Measurements from ENCODE around the gene PHLDB2.

PHLDB2 gene

DNA sequence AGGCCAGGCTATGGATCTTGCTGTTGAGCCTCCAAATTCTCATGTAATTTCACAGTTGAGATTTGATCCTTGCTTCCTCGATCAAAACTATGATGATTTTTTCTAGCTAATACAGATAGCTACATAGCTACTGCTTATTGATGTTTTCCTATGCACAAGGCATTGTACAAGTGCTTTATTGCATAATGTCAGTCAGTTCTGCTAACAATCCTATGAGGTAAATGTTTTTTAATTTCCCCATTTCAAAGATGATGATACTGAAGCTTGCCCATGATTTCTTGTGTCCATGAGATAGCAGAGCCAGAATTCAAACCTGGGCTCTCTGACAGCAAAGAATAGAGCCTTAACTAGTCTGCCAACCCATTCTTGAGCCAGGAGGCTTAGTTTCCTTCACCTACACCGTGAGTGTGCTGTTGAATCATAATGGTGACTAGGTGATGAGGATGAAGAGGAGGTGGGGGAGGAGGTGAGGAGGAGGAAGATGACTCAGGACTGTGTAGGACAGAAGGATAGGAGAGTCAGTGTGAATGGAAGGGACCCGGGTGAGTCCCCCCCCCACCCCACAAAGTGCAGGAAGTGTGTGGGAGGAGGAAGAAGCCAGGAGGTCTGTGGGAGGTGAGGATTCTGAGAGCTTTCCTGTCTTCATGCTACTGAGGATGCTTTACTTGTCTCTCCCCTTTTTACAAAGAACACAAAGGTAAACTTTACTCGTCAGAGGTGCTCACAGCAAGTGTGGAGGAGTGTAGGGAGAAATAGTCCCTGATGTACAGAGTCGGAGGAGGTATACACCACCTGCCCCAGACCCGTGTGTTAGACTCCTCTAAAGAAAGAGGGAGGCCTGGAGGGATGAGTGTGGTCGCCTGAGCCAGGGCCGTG, 143.3 kb downstream of the PHLDB2 start:
- DNase-seq = no peak

DNA sequence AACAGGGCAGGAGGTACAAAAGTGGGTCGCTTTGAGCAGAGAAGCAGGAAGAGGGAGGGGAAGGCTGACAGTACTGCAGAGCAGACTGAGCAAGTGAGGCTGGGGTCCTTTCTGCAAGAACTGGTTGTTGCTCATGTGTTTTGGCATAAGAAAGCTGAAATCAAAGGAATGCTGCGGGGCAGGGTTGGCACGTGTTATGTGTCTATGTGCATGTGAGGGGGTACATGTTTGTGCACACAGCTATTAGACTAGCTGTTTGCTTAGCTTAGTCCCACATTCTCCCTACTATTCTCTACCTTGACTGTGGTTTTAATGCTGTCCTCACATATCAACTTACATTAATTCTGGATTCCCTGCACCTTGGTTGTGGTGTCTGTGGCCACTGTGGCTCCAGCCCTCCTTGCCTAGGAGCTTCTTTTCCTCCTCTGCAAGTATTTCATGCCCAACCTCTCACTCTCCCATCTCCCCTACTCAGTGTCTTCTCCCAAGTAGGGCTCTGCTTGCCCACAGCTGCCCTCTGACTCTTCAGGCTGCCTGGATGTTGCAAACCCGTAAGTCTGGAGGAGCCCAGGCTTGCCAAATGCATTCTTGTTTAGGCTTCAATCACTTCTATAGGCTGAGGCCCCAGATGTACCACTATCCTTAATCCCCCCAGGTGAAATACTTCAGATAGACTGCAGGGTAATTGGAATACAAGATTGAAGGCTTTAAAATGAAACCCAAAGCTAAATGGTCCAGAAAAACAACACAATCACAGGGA, 144.4 kb downstream of the PHLDB2 start:
- no peak for DNase-seq

DNA sequence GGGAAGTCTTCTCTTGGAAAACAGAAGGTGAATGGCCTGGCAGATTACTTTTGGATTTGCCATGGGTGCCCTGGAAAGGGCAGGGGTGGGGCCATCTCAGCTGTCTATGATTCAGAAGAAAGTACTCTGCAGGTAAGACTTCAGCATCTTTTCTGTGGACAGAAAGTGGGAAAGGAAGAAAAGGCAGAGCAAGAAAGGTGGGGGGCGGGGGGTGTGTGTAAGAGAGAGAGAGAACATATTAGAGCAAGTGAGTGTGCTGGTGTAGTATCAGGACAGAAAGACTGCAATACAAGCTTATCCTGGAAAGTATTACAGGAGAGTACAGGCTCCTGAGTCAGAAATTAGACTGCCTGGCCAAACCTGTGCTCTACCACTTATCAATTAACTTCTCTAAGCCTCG, 145.1 kb downstream of the PHLDB2 start:
- no peak for DNase-seq

DNA sequence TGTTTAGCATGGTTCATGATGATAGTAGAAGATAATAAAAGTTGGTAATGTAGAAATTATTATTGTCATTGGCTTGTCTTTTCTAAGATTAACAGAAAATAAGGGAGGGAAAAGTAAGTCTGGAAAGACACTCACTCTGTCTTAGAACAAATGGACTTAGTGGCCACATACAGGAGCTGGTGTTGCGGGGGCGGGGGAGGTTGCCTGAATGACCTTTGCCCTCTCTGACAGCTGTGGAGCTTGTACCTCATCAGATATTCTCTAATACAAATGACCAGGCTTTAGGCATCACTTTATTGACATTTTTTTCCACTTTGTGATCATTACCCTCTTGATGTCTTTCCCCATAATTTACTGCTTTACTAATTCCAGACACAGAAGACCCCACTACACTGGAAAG, 145.6 kb downstream of the PHLDB2 start:
- no peak for DNase-seq

DNA sequence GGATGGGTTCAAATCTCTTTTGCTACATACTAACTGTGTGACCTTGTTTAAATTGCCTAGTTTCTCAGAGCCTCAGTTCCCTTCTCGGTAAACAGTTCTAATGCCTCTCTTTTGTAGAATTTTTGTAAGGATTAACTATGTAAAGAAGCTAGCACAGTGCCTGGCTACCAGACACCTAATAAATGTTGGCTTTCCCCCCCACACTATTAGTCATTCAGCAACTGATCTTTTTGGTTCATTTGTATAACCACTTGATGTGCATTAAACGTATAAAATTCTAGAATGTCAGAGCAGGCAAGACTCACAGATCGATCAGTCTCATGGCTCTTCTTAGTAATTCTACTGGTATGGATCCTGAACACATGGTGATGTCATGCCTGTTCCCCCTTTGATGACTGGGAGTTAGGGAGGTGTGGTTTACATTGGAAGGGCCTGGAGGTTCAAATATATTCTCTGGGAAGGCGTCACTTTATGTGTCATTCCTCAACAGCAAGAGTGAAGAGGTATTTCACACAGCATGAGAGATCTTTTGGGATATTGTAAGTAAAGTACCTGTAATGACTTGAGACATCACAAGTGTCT, 146.1 kb downstream of the PHLDB2 start:
- no peak for DNase-seq

DNA sequence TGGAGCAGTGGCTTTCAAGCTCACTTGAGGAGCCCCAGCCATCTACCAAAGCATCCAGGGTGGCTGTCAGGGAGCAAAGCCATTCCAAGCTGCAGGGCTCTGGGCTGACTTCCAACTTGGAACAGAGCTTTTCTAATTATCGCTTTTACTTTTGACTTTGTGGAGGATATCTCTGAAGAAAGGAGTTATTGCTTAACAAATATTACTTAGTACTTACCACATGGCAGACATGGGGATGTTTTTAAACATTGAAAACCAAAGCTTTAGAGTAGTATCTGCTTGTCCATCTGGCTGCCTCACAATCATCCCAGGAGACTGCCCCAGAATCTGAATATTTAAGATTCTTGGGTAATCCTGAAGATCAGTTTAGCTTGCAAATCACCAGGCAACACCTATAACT, 148.6 kb downstream of the PHLDB2 start:
- DNase-seq = no peak

DNA sequence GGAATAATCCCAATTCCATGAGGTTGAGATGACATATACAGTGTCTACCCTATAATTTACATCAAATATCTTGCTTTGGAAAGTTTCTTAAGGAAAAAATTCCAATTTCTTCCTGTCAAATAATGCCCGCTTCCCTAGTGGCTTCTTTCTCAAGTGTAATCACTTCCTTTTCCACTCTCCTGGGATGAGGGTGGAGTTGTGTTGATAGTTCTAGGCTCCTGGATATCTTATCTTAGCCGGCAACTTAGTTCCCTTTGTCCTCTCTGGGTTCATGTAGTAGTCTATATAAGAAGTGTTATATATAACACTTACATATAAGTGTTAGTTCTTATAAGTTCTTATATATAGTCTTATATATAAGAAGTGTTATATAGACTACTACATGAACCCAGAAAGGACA, 150.6 kb downstream of the PHLDB2 start:
- DNase-seq = no peak

DNA sequence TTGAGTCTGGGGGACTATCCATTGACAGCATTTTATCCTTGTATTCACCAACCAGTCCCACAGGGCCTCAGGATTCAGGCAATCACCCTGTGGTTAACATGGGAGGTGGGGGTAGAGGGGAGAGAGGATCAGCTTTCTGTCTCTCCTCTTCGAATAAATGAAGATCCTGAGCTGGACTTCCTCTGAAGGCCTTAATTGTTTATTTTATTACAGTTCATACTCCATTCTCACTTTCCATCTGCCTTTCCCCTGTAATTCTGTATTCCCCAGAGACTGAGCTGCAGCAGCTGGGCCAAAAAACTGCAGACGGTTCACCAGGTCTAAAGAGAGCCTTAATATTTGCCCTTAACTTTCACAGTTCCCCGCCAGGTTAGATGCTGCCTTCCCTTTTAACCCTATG, 151.6 kb downstream of the PHLDB2 start:
- no peak for DNase-seq

DNA sequence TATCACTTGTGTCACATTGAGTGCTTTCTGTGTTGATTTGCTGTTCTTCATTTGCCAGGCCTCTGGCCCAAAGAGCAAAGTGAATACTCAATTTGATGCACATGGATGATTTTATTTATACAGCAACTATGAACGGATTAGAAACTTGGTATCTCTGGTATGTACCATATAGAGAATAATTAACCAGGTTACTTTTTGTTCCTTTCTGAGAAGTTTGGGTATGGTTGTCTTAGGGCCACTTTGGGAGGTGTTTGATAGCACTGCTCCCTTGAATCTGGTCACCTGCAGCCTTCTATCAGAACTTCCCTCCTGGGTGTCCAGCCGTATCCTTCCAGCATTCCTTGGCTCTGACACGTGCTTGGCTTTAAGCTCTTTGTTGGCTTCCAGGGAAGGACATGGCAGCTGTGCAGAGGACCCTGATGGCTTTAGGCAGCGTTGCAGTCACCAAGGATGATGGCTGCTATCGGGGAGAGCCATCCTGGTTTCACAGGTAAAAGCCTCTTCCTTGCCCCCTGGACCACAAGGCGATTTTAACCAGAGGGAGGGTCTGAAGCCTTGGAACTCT, 152.4 kb downstream of the PHLDB2 start:
- DNase-seq = no peak

DNA sequence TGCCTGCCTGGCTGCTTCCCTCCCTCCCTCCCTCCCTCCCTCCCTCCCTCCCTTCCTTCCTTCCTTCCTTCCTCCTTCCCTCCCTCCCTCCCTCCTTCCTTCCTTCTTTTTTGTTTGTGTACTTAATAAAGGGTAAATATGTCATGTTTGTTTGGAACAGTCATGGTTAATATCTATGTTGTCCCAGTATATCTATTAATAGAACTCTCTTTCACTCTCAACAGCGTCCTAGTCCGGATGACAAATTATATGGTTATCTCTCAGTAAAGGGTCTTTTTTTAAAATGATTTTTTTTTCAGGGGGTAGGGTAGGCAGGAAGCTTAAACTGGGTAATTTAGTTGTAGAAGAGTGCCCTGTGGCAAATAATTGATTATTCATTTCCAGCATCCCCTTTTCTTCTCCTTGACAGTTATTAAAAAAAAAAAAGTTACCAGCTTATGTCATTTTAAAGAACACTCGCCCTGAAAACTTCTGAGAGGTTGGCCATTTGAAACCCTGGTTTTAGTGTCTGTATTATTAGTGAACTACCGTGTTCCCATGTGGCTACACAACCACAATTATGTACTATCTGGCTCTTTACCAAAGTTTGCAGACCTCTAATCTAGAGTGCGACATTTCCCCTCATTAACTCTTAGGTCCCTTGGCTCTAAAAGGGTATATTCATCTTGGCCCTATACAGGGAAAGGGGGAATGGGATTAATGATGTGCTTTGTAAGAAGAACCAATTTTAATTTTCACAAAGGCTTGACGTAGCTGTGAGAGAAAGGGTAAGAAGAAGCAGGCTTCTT, 153.3 kb downstream of the PHLDB2 start:
- no peak for DNase-seq

DNA sequence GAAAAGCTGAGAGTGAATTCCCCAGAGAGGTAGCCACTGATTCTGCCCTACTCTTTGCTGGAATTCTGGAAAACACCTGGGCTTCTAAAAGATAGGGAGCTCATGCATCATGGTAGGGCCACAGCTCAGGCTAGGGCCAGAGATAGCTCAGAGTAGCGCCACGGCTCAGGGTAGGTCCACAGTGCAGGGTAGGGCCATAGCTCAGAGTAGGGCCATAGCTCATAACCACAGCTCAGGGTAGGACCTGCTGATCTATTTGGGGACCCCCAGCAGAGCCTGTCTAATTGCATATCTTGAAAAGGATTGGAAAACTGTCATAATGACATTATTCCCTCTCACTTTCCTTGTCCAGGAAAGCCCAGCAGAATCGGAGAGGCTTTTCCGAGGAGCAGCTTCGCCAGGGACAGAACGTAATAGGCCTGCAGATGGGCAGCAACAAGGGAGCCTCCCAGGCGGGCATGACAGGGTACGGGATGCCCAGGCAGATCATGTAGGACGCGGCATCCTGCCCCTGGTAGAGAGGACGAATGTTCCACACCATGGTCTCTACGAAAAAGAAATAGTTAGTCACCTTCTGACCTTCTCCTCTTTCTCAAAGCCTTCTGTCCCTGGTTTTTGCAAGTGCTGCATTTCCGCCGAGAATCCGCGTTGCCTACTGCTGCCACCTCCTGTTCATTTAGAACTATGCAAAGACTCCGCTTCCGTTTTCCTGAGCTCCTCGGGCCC, 154.2 kb downstream of the PHLDB2 start:
- peak; percentile 62 for DNase-seq

DNA sequence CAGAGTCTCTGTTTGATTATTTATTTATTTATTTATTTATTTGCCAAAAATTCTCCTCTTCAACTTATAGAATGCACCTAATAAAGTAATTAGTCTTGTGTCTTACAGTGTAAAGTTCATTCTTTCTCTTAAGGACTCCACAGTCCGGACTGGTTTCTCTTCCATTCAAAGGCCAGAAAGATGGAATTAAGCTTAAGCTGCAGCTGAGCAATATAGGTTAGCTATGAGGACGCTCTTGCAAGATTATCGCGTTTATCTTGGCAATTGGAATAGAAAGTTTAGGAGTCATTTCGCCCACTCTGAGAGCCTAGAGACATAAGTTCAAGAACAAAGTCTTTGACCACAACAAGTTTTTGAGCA, 154.7 kb downstream of the PHLDB2 start:
- no peak for DNase-seq

DNA sequence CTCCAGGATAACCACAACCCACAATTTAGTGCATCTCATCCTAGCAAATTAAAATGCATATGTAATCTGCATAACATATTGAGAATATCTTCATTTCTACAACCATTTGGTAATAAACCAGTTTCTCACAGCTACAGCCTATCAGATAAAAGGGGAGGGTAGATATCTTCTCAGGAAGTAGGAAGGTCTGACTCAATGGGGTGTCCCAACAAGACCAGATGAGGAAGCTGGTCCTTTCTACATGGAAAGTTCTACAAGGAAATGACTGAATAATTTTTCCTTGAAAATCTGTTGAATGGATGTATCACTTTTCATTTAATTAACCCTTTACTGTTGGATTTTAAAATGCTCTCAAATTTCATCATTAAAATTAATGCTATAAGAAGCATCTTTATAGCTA, 158.0 kb downstream of the PHLDB2 start:
- no peak for DNase-seq

DNA sequence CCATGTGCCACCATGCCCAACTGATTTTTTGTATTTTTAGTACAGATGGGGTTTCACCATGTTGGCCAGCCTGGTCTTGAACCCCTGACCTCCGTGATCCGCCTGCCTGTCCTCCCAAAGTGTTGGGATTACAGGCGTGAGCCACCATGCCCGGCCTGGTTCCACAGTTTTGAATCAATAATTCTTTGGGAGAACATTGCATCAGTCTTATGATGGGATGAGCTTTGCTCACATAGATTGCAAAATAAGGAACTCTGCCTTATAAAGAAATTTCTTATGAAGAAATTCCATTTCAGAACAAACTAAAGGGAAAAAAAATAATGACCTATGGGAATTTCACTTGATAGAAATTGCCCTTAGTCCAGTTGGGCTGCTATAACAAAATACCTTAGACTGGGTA, 159.6 kb downstream of the PHLDB2 start:
- DNase-seq = no peak

DNA sequence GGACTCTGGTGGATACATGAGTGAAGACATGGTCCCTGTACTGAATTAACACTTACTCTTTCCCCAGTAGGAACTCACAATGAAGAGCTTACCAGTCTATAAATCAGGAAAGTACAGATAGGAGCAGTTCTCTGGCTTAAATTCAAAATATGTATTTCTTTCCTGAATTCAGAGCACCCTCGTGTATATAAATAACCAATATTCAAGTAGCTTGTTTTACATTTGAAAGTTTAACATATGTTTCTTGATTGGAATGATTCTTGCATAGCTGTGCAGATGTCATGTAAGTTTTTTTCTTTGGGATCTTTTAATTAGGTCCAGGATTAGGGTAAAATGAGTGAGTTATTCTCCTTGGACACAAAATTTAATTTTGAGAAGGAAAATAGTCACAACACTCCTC, 160.7 kb downstream of the PHLDB2 start:
- no peak for DNase-seq

DNA sequence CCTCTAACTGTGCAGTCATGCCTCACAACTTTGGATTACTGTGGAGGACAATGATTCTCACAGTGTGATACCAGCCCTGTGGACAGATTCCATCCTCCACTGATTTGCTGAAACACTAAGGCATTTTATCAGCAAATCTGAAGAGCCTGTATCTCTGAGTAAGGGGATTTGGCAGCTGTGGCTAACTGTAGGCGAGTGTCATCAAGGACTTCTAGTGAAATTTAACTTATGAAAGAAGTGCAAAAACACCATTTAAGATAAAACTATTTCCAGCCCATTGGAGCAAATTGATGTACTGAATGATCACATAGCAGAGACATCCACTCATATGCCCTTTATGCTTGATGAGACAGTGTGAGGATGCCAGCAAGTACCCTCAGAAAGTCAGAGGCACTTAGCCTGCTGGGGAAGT, 161.6 kb downstream of the PHLDB2 start:
- DNase-seq = no peak

Measured in CD4-positive, alpha-beta T cell treated with Interleukin-21 for 1 hour (primary cell).